NCI-H2081 (cell line): Measurements from ENCODE around the gene MICU1.
"Not testable (repeated sequence)": the region's sequence is repeated elsewhere in the genome, so short reads cannot be mapped to it uniquely, and the experiment has no call there.

Experiments
- DNase-seq, 2 experiments: peaks; one replicate each; lab custom pipeline; 2025; lab: John Stamatoyannopoulos, UW

MICU1 gene

DNA sequence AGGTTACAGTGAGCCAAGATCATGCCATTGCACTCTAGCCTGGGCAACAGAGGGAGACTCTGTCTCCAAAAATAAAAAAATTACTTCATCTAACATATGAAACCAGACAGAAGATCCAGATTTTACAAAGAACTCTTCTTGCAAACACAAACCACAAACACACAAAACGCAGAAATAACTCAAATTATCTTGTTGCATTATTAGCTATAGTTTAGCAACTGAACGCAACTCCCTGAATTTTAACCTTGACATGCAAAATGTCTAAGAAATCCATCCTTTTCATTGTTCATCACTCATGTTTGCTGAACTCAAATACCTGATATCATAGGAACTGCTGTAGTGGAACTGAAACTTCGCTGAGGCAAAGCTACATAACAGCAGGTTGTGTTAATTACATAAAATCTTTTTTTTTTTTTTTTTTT, 64.1 kb downstream of the MICU1 start:
- DNase-seq: no peak

- DNase-seq: no peak
These were observed 68.5 kb downstream of the MICU1 start for GRCh38 chr10:72557362-72557761.

GRCh38 chr10:72552857-72553256, 73.0 kb downstream of the MICU1 start:
- DNase-seq: no peak

- DNase-seq: no peak
These were observed 75.6 kb downstream of the MICU1 start for GRCh38 chr10:72550239-72550638.

- no peak for DNase-seq
These were observed 80.3 kb downstream of the MICU1 start for GRCh38 chr10:72545546-72545945.

DNA sequence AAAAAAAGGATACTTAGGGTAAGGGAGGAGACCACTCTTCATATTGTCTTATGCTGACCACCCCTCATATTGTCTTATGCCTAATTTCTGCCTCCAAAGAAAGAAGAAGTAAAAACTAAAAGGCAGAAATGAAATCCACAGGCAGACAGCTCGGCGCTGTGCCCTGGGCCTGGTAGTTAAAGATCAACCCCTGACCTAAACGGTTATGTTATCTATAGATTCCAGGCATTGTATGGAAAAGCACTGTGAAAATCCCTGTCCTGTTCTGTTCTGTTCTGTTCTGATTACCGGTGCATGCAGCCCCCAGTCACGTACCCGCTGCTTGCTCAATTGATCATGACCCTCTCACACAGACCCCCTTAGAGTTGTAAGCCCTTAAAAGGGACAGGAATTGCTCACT, 82.0 kb downstream of the MICU1 start:
- not testable (repeated sequence) for DNase-seq

DNA sequence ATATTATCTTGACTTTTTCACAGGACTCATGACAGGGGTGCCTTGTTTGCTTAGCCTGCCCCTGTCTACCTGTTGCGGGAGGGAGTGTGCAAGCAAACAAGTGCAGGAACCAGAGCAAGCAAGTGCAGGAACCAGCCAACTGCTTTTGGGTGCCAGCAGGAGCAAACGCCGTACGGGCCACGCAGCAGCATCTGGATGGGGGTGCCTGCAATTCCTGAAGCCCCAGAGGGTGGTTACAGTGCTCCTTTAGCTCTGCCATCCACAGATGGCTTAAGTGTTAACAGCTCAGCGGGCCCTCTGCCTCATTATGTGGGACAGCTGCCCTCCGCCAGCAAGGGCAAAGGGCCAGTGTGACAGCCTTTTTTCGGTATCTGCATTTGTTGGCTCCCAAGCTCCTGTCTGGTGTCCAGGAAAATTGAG, 83.5 kb downstream of the MICU1 start:
- DNase-seq: no peak

GRCh38 chr10:72541337-72541736, 84.5 kb downstream of the MICU1 start:
- DNase-seq: no peak

GRCh38 chr10:72540193-72540807, 85.6 kb downstream of the MICU1 start:
- no peak for DNase-seq

- no peak for DNase-seq
These were observed 86.7 kb downstream of the MICU1 start for GRCh38 chr10:72539137-72539536.

DNA sequence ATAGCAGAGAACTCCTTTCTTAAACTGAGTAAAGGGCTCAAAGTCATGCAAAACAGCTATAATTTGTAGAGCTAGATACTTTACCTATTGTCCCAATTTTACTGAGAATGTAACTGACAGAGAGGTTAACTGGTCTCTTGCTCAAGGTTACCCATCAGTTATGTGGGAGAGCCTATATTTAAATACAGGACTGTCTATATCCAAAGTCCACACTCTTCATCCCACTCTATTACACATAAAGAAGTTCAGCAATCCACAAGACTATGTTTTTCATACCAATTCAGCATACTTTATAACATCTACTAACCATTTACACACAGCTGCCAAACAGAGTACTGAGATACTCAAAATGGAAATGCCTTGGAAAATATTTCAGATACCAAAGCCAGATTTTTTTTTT, 100.2 kb downstream of the MICU1 start:
- no peak for DNase-seq

DNA sequence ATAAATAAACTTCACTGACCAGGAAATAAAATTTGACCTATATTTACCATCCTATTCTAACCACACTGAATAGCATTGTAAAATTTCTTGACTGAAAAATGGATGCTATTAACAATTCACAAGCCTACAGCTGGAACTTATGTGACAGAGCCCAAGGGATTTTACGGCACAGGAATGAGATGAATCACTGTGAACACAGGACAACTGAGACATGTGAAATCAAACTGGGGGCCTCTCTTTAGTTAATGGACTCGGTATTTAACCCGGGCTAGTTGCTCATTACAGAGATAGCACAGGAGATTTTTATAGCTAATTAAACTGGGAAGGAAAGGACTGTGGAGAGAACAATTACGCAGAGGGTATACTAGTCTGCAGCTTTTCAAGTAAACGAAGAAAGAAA, 100.6 kb downstream of the MICU1 start:
- no peak for DNase-seq

GRCh38 chr10:72524489-72524888, 101.4 kb downstream of the MICU1 start:
- DNase-seq: no peak

DNA sequence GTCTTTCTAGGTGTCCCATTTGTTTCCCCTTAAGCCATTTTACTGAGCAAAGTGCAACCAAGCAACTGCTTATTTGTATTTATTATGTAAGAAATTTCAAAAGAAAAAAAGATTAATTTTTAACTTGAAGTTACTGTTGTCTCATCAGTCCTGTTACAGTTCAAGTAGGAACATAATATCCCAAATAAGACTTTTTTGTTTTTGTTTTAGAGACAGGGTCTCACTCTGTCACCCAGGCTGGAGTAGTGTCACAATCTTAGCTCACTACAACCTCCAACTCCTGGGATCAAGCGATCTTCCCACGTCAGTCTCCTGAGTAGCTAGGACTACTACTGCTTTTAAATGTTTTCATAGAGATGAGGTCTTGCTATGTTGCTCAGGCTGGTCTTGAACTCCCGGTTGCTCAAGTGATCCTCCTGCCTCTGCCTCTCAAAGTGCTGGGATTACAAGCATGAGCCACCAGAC, 101.9 kb downstream of the MICU1 start:
- no peak for DNase-seq

- no peak for DNase-seq
These were observed 102.8 kb downstream of the MICU1 start for GRCh38 chr10:72523062-72523461.

GRCh38 chr10:72517244-72517643, 108.6 kb downstream of the MICU1 start:
- no peak for DNase-seq

GRCh38 chr10:72515455-72515854, 110.4 kb downstream of the MICU1 start:
- DNase-seq: no peak

GRCh38 chr10:72513910-72514309, 112.0 kb downstream of the MICU1 start:
- no peak for DNase-seq

DNA sequence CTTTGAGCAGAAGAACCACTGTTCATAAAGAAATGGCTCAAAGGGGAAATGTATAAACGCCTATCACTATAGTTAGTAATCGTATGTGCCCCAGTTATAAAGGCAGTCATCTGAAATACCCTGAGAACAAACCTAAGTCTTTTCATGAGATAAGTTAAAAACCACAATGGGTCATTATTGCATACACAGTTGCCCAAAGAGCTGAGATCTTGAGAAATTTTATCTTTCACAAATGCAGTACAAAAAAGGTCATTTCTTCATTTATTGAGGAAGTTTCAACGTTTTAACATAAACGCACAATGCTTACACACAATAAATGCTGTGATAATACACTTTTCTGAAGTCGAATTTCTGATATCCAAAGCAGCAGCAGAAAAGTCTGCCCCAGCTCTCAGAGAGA, 114.4 kb downstream of the MICU1 start:
- no peak for DNase-seq

DNA sequence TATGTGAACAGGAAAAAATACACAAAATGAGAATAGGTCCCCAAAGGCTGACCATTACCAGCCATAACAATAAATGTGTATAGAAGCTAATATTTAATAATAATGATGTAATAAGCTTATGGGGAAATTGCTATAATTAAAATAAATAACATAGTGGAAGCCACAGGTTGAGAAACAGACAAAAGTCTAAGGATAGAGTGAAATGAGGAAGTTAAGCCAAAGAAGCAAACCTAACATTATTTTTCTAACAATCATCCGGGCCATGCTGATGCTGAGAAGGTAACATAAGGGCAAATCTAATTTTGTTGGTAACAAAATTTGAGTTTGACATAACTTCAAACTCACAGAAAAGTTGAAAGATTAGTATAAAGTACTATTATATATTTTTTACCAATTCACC, 115.9 kb downstream of the MICU1 start:
- no peak for DNase-seq

GRCh38 chr10:72509206-72509799, 116.6 kb downstream of the MICU1 start:
- no peak for DNase-seq

- no peak for DNase-seq
These were observed 117.8 kb downstream of the MICU1 start for GRCh38 chr10:72508033-72508432.

GRCh38 chr10:72506474-72506873, 119.4 kb downstream of the MICU1 start:
- DNase-seq: no peak

- DNase-seq: no peak
These were observed 120.4 kb downstream of the MICU1 start for GRCh38 chr10:72505435-72505834.
